Measurements from ENCODE around the gene RAPGEF1.

DNA sequence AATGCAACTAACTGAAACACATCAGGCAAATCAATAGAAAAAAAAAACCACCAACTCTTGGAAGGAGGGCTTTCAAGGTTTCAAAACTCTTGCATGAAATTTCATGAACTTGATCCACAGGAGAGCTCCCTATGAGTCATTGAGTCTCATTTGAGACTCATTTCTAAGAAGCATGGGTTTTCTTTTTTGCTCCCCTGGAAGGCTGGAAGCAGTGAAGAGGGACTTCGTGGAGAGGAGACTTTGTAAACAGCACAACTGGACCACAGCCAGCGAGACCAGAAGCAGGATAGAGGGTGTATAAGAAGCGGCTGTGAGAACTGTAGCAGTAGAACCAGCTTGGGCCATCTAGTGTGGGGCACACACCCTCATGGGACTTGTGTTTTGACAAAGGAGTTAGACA lies 41.2 kb upstream of the RAPGEF1 start:
- TF ChIP-seq ZNF274 (IDR thresholded peaks at IDR 0.05; ENCODE audit: low read depth, low read length), result no peak
- no peak for TF ChIP-seq SUZ12 (IDR thresholded peaks at IDR 0.05; ENCODE audit: extremely low read depth, insufficient read depth, insufficient read length)

Measured in NT2/D1 (cell line).